GM23248 (cell line): Measurements from ENCODE around the gene LRRC53.

Experiments
- EZH2 ChIP-seq: fragments of 200-600 bp; sonication (generic); IDR thresholded peaks from 2 replicates; pipeline ENCODE4 v1.6.1; 2018; ENCODE audit warnings: antibody characterized with exemption, mild to moderate bottlenecking; ENCODE audit not compliant: insufficient read depth, poor library complexity, severe bottlenecking
- EZH2phosphoT487 ChIP-seq: fragments of 200-600 bp; sonication (generic); IDR thresholded peaks from 2 replicates; pipeline ENCODE4 v1.6.1; 2018; ENCODE audit warnings: antibody characterized with exemption, moderate library complexity, mild to moderate bottlenecking, low read depth; ENCODE audit not compliant: insufficient read depth

- TF ChIP-seq EZH2 (no peak), EZH2phosphoT487 (no peak)
Observed at GRCh38 chr1:74465193-74465681, 47.2 kb downstream of the LRRC53 start.
